K562 (cell line): ENCODE results near the gene PPFIA3. TPM values are rescaled to one million over a fixed set of nuclear protein-coding genes. Genes with fewer than 3 reads are reported as not detected.
A peak's percentile ranks its signal among the peaks of the same experiment; 100 is the strongest.

Experiments used
- ATAC-seq: fragments of 200-7000 bp; cut with Tn5 transposase; 3 replicates; pipeline ENCODE4 v1.9.1; 2020; ENCODE audit warnings: moderate library complexity
- BruUV-seq: library from RNA; stranded (reverse); fragments of 400-500 nt; replicated peaks from 2 replicates; lab custom pipeline; 2021; lab: Mats Ljungman, UMichigan
- CTCF ChIA-PET: fragments of 300-600 bp; formaldehyde crosslinking; extraction: SDS; loops from one replicate; lab custom pipeline; 2021; ENCODE audit warnings: low intra/inter-chr PET ratio; lab: Yijun Ruan, JAX
- POLR2A ChIA-PET: fragments of 300-600, 350-650 bp; sonication (Branson Sonifier 250); formaldehyde crosslinking; extraction: SDS; loops from one replicate; lab custom pipeline; 2021; ENCODE audit warnings: antibody characterized with exemption, inconsistent platforms; lab: Yijun Ruan, JAX
- DNase-seq, 4 experiments: peaks; one replicate each; pipeline versions ENCODE4 v3.0.0 to v3.0.0-alpha.2; 2011 to 2018; ENCODE audit warnings: low spot score in 3 of 4, mixed read lengths in 3 of 4; ENCODE audit errors: extremely low read depth in 1 of 4
- FAIRE-seq: peaks from 2 replicates; lab custom pipeline; 2011; peaks lifted over from hg19 to GRCh38; lab: Jason Lieb, UNC
- H2AFZ ChIP-seq: 2 replicates; pipeline ENCODE4 v1.6.0; 2011; ENCODE audit warnings: low read depth, low read length, control low read depth, inconsistent platforms
- H3K27ac ChIP-seq: fragments of 200-600 bp; 3 replicates; pipeline ENCODE4 v1.8.0; 2011; ENCODE audit warnings: low read depth, mild to moderate bottlenecking, control low read depth, inconsistent platforms, low read length, moderate library complexity, mixed read lengths; ENCODE audit errors: extremely low read depth
- H3K27me3 ChIP-seq, 2 experiments: fragments of 300-600 bp in 1 of 2; 2 replicates in 1 of 2; 3 replicates in 1 of 2; pipeline versions ENCODE4 v1.6.0 to v1.8.0; 2011; ENCODE audit warnings: inconsistent platforms in 2 of 2, low read length in 2 of 2, mild to moderate bottlenecking in 1 of 2, mixed read lengths in 1 of 2, moderate library complexity in 1 of 2; ENCODE audit not compliant: control insufficient read depth in 2 of 2, insufficient read depth in 2 of 2
- H3K36me3 ChIP-seq: fragments of 300-600 bp; 3 replicates; pipeline ENCODE4 v1.8.0; 2011; ENCODE audit warnings: mild to moderate bottlenecking, low read length, inconsistent platforms; ENCODE audit not compliant: control insufficient read depth, insufficient read depth
- H3K4me1 ChIP-seq, 2 experiments: fragments of 200-600 bp in 1 of 2; replicated peaks in 1 of 2; 2 replicates in 1 of 2; 3 replicates in 1 of 2; pipeline versions ENCODE4 v1.5.1 to v1.8.0; 2011; ENCODE audit warnings: inconsistent platforms in 2 of 2, low read length in 2 of 2, mild to moderate bottlenecking in 1 of 2, mixed read lengths in 1 of 2, moderate library complexity in 1 of 2; ENCODE audit not compliant: control insufficient read depth in 2 of 2, insufficient read depth in 2 of 2
- H3K4me2 ChIP-seq: 2 replicates; pipeline ENCODE4 v1.6.1; 2011; ENCODE audit warnings: low read length, control low read depth, inconsistent platforms, mixed read lengths; ENCODE audit not compliant: insufficient read depth
- H3K4me3 ChIP-seq: fragments of 200-600 bp; sonication (generic), shearing (Covaris generic); 2 replicates; pipeline ENCODE4 v1.5.1; 2016; ENCODE audit warnings: control low read depth, inconsistent platforms
- H3K79me2 ChIP-seq: fragments of 200-600 bp; 3 replicates; pipeline ENCODE4 v1.8.0; 2011; ENCODE audit warnings: low read length, inconsistent platforms; ENCODE audit not compliant: control insufficient read depth, insufficient read depth
- H3K9ac ChIP-seq, 2 experiments: 2 replicates each; pipeline versions ENCODE4 v1.6.0 to v1.6.1; 2011; ENCODE audit warnings: low read depth in 2 of 2, low read length in 2 of 2, control low read depth in 1 of 2, inconsistent platforms in 1 of 2, mild to moderate bottlenecking in 1 of 2, mixed read lengths in 1 of 2; ENCODE audit not compliant: insufficient read depth in 1 of 2
- H3K9me1 ChIP-seq: one replicate; pipeline ENCODE4 v1.6.0; 2011; ENCODE audit warnings: inconsistent platforms, mild to moderate bottlenecking, low read length, moderate library complexity; ENCODE audit not compliant: control insufficient read depth, insufficient read depth
- H3K9me3 ChIP-seq: replicated peaks from 2 replicates; pipeline ENCODE4 v1.5.1; 2011; ENCODE audit warnings: low read depth, low read length, inconsistent platforms; ENCODE audit not compliant: control insufficient read depth, insufficient read depth
- H4K20me1 ChIP-seq: replicated peaks from 2 replicates; pipeline ENCODE4 v1.6.1; 2011; ENCODE audit warnings: low read length, inconsistent platforms, mixed read lengths; ENCODE audit not compliant: control insufficient read depth, insufficient read depth
- ARNT ChIP-seq, 2 experiments: fragments of 450-650 bp; IDR thresholded peaks; 2 replicates each; pipeline ENCODE4 v1.6.1; 2016; ENCODE audit warnings: mild to moderate bottlenecking in 1 of 2
- CBFA2T2 ChIP-seq: fragments of 450-650 bp; conservative IDR thresholded peaks from 2 replicates; pipeline ENCODE4 v1.6.1; 2017; ENCODE audit warnings: mild to moderate bottlenecking
- CREM ChIP-seq: IDR thresholded peaks from 2 replicates; pipeline ENCODE4 v1.6.1; 2014; ENCODE audit warnings: antibody characterized with exemption, low read depth
- E2F3 ChIP-seq: fragments of 250-450 bp; sonication (Bioruptor Pico); IDR thresholded peaks from 2 replicates; pipeline ENCODE4 v1.4.0; 2020; ENCODE audit warnings: mild to moderate bottlenecking
- MBD2 ChIP-seq: sonication (generic); IDR thresholded peaks from 2 replicates; pipeline ENCODE4 v1.6.1; 2016; ENCODE audit warnings: low read depth, borderline replicate concordance
- MCM5 ChIP-seq: fragments of 450-650 bp; IDR thresholded peaks from 2 replicates; pipeline ENCODE4 v1.6.1; 2016; ENCODE audit warnings: low read depth
- NEUROD1 ChIP-seq: fragments of 150-350 bp; IDR thresholded peaks from 2 replicates; pipeline ENCODE4 v1.6.1; 2014; ENCODE audit warnings: borderline replicate concordance, low read length, low read depth; ENCODE audit not compliant: partially characterized antibody
- NFXL1 ChIP-seq: fragments of 450-650 bp; formaldehyde crosslinking; IDR thresholded peaks from 2 replicates; pipeline ENCODE4 v1.4.0; 2021; ENCODE audit warnings: mild to moderate bottlenecking
- POLR2A ChIP-seq: fragments of 450-650 bp; conservative IDR thresholded peaks from 2 replicates; pipeline ENCODE4 v1.6.1; 2016
- RBFOX2 ChIP-seq: fragments of 200-400 bp; formaldehyde crosslinking; IDR thresholded peaks from 2 replicates; pipeline ENCODE4 v1.6.1; 2017; ENCODE audit warnings: low read depth, mild to moderate bottlenecking, low read length, moderate library complexity
- RBM25 ChIP-seq: fragments of 200-400 bp; formaldehyde crosslinking; IDR thresholded peaks from 2 replicates; pipeline ENCODE4 v1.6.1; 2018; ENCODE audit warnings: low read length, low read depth, moderate library complexity; ENCODE audit not compliant: severe bottlenecking
- SP1 ChIP-seq: sonication (generic); formaldehyde crosslinking; IDR thresholded peaks from 2 replicates; pipeline ENCODE4 v1.8.1; 2022; ENCODE audit warnings: mild to moderate bottlenecking, missing genetic modification reagents
- ZNF121 ChIP-seq: sonication (generic); formaldehyde crosslinking; conservative IDR thresholded peaks from 2 replicates; pipeline ENCODE4 v1.8.0; 2022; ENCODE audit warnings: missing genetic modification reagents
- ZNF263 ChIP-seq: sonication (generic); formaldehyde crosslinking; IDR thresholded peaks from 2 replicates; pipeline ENCODE4 v1.8.0; 2022; ENCODE audit warnings: mild to moderate bottlenecking, missing genetic modification reagents, borderline replicate concordance
- WGBS: fragments of 100-300 bp; shearing (Covaris generic); methylation state at CpG from one replicate; pipeline ENCODE4 v1.1.6; 2016; ENCODE audit warnings: low coverage, mixed read lengths; ENCODE audit not compliant: insufficient coverage; ENCODE audit errors: missing lambda C conversion rate; 5-methylcytosine and 5-hydroxymethylcytosine counted together
- in situ Hi-C: fragments of 300-500 bp; cut with MboI; formaldehyde crosslinking; loops from 4 replicates; pipeline ENCODE4 v1.15.0; 2018; ENCODE audit warnings: inconsistent platforms, mixed read lengths
- intact Hi-C: fragments of 100-400 bp; cut with micrococcal nuclease; formaldehyde crosslinking; loops from 2 replicates; pipeline ENCODE4 v1.14.2; 2022
- polyA plus RNA-seq, 8 experiments: library from polyadenylated mRNA; depleted of rRNA in 4 of 8; stranded (reverse) in 5 of 8; unstranded in 3 of 8; fragments of >200 nt; fragmentation: Nextera tagmentation in 2 of 8; fragmentation: Illumina TruSeq in 1 of 8; extraction: Ambion mirVana in 2 of 8; extraction: Trizol in 1 of 8; gene quantifications; 2 replicates each; pipeline versions ENCODE4 v1.2.1 to v1.2.3, GENCODE V29; 2011 to 2014; ENCODE audit warnings: inconsistent platforms in 1 of 8, missing spikeins in 1 of 8
- total RNA-seq, 7 experiments: library from RNA; depleted of rRNA in 6 of 7; stranded (reverse); fragments of >200 nt in 6 of 7; fragmentation: Illumina TruSeq in 2 of 7; extraction: Trizol in 2 of 7; gene quantifications; 2 replicates each; pipeline versions ENCODE4 v1.2.1 to v1.2.3, GENCODE V29; 2011 to 2021; ENCODE audit warnings: low replicate concordance in 1 of 7
- TF ChIP-seq, protein P1 (sequence below): sonication (generic); formaldehyde crosslinking; IDR thresholded peaks from 2 replicates; pipeline ENCODE4 v1.8.1; 2023; ENCODE audit warnings: mild to moderate bottlenecking, missing genetic modification reagents, moderate library complexity
- TF ChIP-seq, protein P2 (sequence below): fragments of 450-650 bp; formaldehyde crosslinking; IDR thresholded peaks from 2 replicates; pipeline ENCODE4 v1.4.0; 2020; ENCODE audit warnings: mild to moderate bottlenecking, moderate library complexity

Gene PPFIA3
- total and polyA plus RNA-seq, 9 of the 15 experiments (the other 6 are each of a cell fraction or from before 2014, with no cell fraction given) = 0.10 to 53.0 (median 17.6) TPM

DNA sequence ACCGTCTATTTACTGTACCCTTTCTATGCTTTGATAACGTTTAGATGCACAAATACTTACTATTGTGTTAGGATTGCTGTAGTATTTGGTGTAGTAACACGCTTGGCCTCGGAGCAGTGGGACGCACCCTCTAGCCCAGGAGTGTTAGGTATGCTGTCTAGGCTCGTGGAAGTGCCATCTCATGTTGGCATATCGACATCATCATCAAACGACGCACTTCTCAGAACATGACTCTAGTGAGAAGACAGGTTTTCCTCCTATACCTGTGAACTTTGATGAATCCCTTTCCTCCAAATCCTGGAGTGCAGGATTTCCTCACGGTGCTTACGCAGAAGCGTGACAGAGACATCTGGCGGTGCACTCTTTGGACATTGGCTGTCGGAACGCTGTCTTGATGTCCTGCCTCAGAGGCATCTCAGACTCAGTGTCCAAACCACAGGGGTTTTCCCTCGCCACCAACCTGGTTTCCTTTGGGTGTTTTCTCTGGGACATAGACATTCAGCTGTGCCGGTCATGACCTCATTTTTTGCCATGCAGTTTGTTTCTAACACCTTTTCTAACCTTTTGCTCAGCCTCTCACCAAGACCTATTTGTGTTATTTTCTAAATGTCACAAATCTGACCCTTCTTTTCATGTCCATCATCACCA is 27.8 kb upstream of the PPFIA3 start:
- ChIA-PET CTCF (no interaction called here), POLR2A (no interaction called here)
- Histone ChIP-seq H3K27ac (no peak overlapping the region), H3K79me2 (peaks cover 77% of the 10 kb centered on the region), H3K4me3 (no peak overlapping the region), H3K36me3 (peaks cover 93% of the 10 kb centered on the region), H3K4me2 (no peak overlapping the region), H3K9ac (no peak overlapping the region), H3K27me3 (no peaks in the 10 kb centered on the region), H3K9me1 (no peaks in the 10 kb centered on the region), H2AFZ (no peak overlapping the region), H3K9me3 (no peaks in the 10 kb centered on the region), H4K20me1 (peaks cover 34% of the 10 kb centered on the region), H3K4me1 (peaks cover 8 to 17% of the 10 kb centered on the region in 2 experiments; a peak in 2 of 5 replicates)
- TF ChIP-seq POLR2A = 0 out of 2 replicates have a peak, but pooled peaks have one; percentile 7
- TF ChIP-seq ARNT (IDR thresholded peaks at IDR 0.05) = no peak
- peak; percentile 29; the same call in 1 of the 2 replicates for TF ChIP-seq RBFOX2
- intact Hi-C loops (no loop called here), in situ Hi-C loops (no loop called here)
- DNase-seq = peak in 1 of 4 experiments; percentile 5
- BruUV-seq = no TSS peak
- WGBS = 96% methylated on average over 17 of the region's 17 CpGs
- ATAC-seq = no peak
- FAIRE-seq = no peak

- no peaks in the 10 kb centered on the region for H3K27me3 ChIP-seq
- no peaks in the 10 kb centered on the region for H3K9me3 ChIP-seq
- no peak for ATAC-seq
- H2AFZ ChIP-seq = no peak overlapping the region
- H3K4me2 ChIP-seq = no peak overlapping the region
- intact Hi-C loops (no loop called here), in situ Hi-C loops (no loop called here)
- H3K79me2 ChIP-seq = peaks cover 72% of the 10 kb centered on the region
- no peak for TF ChIP-seq CREM
- no peak for TF ChIP-seq MCM5
- no peak for TF ChIP-seq SP1
- no peak for TF ChIP-seq CBFA2T2
- TF ChIP-seq ZNF121 = peak; percentile 68
- TF ChIP-seq, protein P1, sequence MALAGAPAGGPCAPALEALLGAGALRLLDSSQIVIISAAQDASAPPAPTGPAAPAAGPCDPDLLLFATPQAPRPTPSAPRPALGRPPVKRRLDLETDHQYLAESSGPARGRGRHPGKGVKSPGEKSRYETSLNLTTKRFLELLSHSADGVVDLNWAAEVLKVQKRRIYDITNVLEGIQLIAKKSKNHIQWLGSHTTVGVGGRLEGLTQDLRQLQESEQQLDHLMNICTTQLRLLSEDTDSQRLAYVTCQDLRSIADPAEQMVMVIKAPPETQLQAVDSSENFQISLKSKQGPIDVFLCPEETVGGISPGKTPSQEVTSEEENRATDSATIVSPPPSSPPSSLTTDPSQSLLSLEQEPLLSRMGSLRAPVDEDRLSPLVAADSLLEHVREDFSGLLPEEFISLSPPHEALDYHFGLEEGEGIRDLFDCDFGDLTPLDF = no peak
- TF ChIP-seq MBD2 = no peak
- peak; percentile 6 for TF ChIP-seq RBM25
- no peak for TF ChIP-seq ZNF263 (CRISPR knock-in tag)
- no peak for TF ChIP-seq NFXL1 (CRISPR knock-in tag)
- no peak for TF ChIP-seq E2F3
- TF ChIP-seq, protein P2, sequence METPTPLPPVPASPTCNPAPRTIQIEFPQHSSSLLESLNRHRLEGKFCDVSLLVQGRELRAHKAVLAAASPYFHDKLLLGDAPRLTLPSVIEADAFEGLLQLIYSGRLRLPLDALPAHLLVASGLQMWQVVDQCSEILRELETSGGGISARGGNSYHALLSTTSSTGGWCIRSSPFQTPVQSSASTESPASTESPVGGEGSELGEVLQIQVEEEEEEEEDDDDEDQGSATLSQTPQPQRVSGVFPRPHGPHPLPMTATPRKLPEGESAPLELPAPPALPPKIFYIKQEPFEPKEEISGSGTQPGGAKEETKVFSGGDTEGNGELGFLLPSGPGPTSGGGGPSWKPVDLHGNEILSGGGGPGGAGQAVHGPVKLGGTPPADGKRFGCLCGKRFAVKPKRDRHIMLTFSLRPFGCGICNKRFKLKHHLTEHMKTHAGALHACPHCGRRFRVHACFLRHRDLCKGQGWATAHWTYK (CRISPR knock-in tag) = no peak
- no peak for TF ChIP-seq NEUROD1
- ChIA-PET CTCF (no interaction called here), POLR2A (interaction anchor here (0.6 kb wide), 1 partner anchor 255 kb away, joined by 3 read pairs; no protein-coding TSS in a partner anchor)
- peaks cover 2 to 5% of the 10 kb centered on the region in 2 experiments; a peak in 2 of 5 replicates for H3K4me1 ChIP-seq
- no peak overlapping the region for H3K27ac ChIP-seq
- no peak for DNase-seq
- peaks cover 29% of the 10 kb centered on the region for H4K20me1 ChIP-seq
- 98% methylated on average over 6 of the region's 6 CpGs for WGBS
- H3K36me3 ChIP-seq = peaks cover 93% of the 10 kb centered on the region
- no peaks in the 10 kb centered on the region for H3K9me1 ChIP-seq
- no peak overlapping the region for H3K4me3 ChIP-seq
- BruUV-seq = no TSS peak
- FAIRE-seq = no peak
- no peak overlapping the region for H3K9ac ChIP-seq
Observed at GRCh38 chr19:49092686-49093085, 26.7 kb upstream of the PPFIA3 start.
